GM12874 (cell line): ENCODE measurements around the gene ZNF76.

Experiments
- TF ChIP-seq, protein P1 (sequence below): IDR thresholded peaks from 2 replicates; pipeline ENCODE4 v1.5.1; 2011; ENCODE audit warnings: low read depth, mild to moderate bottlenecking, control low read depth, low read length, moderate library complexity; ENCODE audit not compliant: insufficient read depth

Gene ZNF76

GRCh38 chr6:35216851-35217811, 42.4 kb upstream of the ZNF76 start:
- TF ChIP-seq, protein P1, sequence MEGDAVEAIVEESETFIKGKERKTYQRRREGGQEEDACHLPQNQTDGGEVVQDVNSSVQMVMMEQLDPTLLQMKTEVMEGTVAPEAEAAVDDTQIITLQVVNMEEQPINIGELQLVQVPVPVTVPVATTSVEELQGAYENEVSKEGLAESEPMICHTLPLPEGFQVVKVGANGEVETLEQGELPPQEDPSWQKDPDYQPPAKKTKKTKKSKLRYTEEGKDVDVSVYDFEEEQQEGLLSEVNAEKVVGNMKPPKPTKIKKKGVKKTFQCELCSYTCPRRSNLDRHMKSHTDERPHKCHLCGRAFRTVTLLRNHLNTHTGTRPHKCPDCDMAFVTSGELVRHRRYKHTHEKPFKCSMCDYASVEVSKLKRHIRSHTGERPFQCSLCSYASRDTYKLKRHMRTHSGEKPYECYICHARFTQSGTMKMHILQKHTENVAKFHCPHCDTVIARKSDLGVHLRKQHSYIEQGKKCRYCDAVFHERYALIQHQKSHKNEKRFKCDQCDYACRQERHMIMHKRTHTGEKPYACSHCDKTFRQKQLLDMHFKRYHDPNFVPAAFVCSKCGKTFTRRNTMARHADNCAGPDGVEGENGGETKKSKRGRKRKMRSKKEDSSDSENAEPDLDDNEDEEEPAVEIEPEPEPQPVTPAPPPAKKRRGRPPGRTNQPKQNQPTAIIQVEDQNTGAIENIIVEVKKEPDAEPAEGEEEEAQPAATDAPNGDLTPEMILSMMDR = no peak

DNA sequence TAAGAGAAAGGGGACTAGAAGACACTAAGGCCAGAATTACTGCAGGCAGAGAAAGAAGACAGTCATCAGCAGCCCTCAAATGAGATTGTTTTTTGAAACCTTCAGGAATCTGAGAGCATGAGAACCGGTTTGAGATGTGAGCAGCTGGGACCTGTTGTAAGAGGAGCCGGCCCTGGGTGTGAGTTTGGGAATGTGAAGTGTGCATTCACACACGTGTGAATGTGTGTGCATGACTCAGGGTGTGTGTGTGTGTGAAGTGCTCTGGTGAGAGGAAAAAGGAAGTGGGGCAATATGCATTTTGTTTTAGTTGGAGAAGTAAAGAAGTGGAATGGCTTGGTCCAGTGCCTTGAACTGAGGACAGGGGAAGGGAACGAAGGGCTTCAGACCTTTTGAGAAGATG, 41.5 kb upstream of the ZNF76 start:
- TF ChIP-seq, protein P1 = no peak

DNA sequence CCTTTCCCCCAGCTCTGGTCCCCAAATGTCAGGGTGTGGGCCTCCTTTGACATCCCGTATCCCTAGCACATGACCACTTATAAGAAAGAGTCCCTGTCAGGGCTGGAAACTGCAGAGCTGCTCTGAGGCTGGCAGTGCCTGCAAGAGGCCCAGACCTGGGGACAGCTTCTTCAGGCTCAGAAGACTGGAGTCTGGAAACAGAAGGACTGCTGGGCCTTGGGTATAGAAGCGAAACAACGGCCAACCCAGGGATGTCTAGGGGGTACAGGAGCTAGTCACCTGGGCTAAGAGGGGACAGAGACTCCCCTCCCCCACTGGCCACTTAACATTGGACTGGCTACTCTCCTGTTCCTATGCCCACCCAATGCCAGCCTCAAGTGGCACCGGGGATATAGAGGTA, 41.1 kb upstream of the ZNF76 start:
- TF ChIP-seq, protein P1 = no peak

- TF ChIP-seq, protein P1 = no peak
These were observed 39.7 kb upstream of the ZNF76 start for GRCh38 chr6:35219683-35220326.

DNA sequence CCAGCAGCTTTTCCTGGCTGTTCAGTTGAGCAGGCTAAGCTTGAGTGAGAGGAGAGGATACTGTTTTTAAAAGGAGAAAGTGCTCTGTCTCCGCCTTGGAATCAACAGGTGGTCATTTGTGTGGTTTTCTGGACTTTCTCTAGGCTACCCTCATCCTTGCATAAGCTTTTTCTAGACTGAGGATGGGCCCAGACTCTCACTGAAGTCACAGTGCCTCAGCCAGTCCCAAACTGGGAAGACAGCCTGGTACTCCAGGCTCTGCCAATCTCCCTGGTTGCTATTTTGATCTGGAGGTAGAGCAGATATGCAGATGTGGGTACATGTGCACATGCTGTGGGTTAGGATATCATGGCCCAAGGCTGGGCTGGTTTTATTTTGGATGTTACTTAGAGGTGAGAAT, 38.8 kb upstream of the ZNF76 start:
- TF ChIP-seq, protein P1 = no peak

DNA sequence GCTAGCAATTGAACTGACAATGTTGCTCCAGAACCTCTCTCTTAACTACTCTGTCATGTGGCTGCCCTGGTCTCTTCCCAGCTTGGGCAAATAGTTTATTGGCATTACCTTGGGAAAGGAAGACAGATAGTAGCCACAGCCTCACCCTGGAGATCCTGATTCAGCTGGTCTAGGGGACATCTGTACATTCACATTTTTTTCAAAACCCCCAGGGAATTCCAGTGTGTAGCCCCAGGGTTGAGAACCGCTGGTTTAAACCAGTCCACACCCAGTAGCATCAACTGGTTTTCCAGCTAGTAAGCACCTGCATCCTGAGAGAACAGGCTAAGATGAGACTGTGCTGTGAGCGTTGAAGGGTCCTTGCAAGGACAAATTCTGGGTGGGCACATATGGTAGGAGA, 36.1 kb upstream of the ZNF76 start:
- TF ChIP-seq, protein P1 = no peak

GRCh38 chr6:35224720-35225119, 34.8 kb upstream of the ZNF76 start:
- TF ChIP-seq, protein P1 = no peak
